ENCODE results near the gene KCNA1.
A peak's percentile ranks its signal among the peaks of the same experiment; 100 is the strongest.
"Not testable (repeated sequence)": the region's sequence is repeated elsewhere in the genome, so short reads cannot be mapped to it uniquely, and the experiment has no call there.

The KCNA1 gene

GRCh38 chr12:4909734-4910501, at the start of gene KCNA1:
Gene KCNA1, plus strand, starts transcription at chr12:4909905. Its CDS starts 1,474 bp downstream, at chr12:4911379.
- DNase-seq: peak; percentile 3 to 19

- DNase-seq: no peak
These were observed 49.0 kb upstream of the KCNA1 start for GRCh38 chr12:4860741-4861140.

- no peak for DNase-seq
These were observed 46.9 kb upstream of the KCNA1 start for GRCh38 chr12:4862809-4863208.

- DNase-seq: no peak
These were observed 45.1 kb upstream of the KCNA1 start for GRCh38 chr12:4864575-4864974.

- no peak for DNase-seq
These were observed 44.5 kb upstream of the KCNA1 start for GRCh38 chr12:4865246-4865645.

- DNase-seq: no peak
These were observed 43.4 kb upstream of the KCNA1 start for GRCh38 chr12:4866299-4866698.

- DNase-seq: no peak
These were observed 42.3 kb upstream of the KCNA1 start for GRCh38 chr12:4867384-4867783.

- no peak for DNase-seq
These were observed 39.3 kb upstream of the KCNA1 start for GRCh38 chr12:4870423-4870822.

GRCh38 chr12:4871514-4871913, 38.2 kb upstream of the KCNA1 start:
- no peak for DNase-seq

- DNase-seq: no peak
These were observed 35.8 kb upstream of the KCNA1 start for GRCh38 chr12:4873947-4874346.

- no peak for DNase-seq
These were observed 35.0 kb upstream of the KCNA1 start for GRCh38 chr12:4874671-4875070.

GRCh38 chr12:4879481-4879880, 30.2 kb upstream of the KCNA1 start:
- not testable (repeated sequence) for DNase-seq

GRCh38 chr12:4881266-4882064, 28.2 kb upstream of the KCNA1 start:
- DNase-seq: no peak

- no peak for DNase-seq
These were observed 17.8 kb upstream of the KCNA1 start for GRCh38 chr12:4891866-4892265.

GRCh38 chr12:4892418-4892817, 17.3 kb upstream of the KCNA1 start:
- DNase-seq: no peak

- no peak for DNase-seq
These were observed 15.7 kb upstream of the KCNA1 start for GRCh38 chr12:4894019-4894418.

- DNase-seq: no peak
These were observed 10.3 kb upstream of the KCNA1 start for GRCh38 chr12:4899364-4899763.

GRCh38 chr12:4900327-4900726, 9.4 kb upstream of the KCNA1 start:
- DNase-seq: no peak

GRCh38 chr12:4905316-4905715, 4.4 kb upstream of the KCNA1 start:
- DNase-seq: no peak

- peak; percentile 1 to 5 for DNase-seq
These were observed 858 bp upstream of the KCNA1 start for GRCh38 chr12:4908684-4909409.

GRCh38 chr12:4909410-4909733, 333 bp upstream of the KCNA1 start:
- DNase-seq: peak in 1 of 2 experiments; percentile 6

- peak in 1 of 2 experiments; percentile 6 for DNase-seq
These were observed 1.0 kb downstream of the KCNA1 start for GRCh38 chr12:4910502-4911315.

Data from activated CD4-positive, alpha-beta T cell treated with anti-CD3 and anti-CD28 coated beads, Interleukin-2, amount 50 U/mL, for 48 hours (primary cell).